SW 1271 (cell line): ENCODE measurements around the gene CDC14A.

ENCODE experiments used
- DNase-seq, 2 experiments: peaks; one replicate each; lab custom pipeline; 2025; lab: John Stamatoyannopoulos, UW

The CDC14A gene

GRCh38 chr1:100494393-100495084 lies 142.2 kb downstream of the CDC14A start:
- DNase-seq = no peak

DNA sequence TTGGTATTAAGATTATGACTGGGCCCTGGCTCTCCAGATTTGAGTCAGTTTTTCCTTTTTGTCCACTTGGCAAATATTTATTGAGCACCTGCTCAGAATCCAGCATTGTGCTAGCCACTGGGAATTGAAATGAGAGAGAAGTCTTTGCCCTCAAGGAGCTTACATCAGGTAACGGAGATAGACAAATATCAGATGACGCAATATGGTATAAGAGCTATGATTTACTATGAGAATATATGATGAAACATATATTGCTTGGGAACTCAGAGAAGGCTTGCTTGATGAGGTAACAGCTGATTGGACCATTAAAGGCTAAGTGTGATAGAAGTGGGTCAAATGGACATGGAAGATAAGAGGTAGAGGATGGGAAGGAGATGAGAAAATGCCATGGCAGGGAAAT lies 144.6 kb downstream of the CDC14A start:
- no peak for DNase-seq

DNA sequence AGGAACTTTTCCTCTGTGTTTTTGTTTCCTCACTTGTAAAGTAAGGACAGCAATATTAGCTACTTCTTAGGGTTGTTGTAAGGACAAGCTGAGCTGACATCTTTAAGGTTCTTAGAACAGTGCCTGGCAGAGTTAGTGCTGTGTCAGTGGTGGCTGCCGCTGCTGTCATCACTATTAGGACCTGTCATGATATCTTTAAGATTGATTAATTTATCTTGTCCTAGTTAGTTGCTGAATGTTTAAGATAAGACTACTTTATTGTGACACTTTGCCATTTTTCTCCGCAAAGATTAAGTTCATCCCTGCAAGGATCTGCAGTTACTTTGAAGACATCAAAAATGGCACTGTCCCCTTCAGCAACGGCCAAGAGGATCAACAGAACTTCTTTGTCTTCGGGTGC lies 145.5 kb downstream of the CDC14A start:
- DNase-seq = no peak

- DNase-seq = no peak
Observed at GRCh38 chr1:100499194-100499811, 147.0 kb downstream of the CDC14A start.

GRCh38 chr1:100502052-100502792 lies 149.9 kb downstream of the CDC14A start:
- DNase-seq = no peak

GRCh38 chr1:100506217-100506616 lies 153.9 kb downstream of the CDC14A start:
- DNase-seq = no peak

GRCh38 chr1:100510451-100510850 lies 158.1 kb downstream of the CDC14A start:
- no peak for DNase-seq

GRCh38 chr1:100511058-100511457 lies 158.8 kb downstream of the CDC14A start:
- DNase-seq = no peak

DNA sequence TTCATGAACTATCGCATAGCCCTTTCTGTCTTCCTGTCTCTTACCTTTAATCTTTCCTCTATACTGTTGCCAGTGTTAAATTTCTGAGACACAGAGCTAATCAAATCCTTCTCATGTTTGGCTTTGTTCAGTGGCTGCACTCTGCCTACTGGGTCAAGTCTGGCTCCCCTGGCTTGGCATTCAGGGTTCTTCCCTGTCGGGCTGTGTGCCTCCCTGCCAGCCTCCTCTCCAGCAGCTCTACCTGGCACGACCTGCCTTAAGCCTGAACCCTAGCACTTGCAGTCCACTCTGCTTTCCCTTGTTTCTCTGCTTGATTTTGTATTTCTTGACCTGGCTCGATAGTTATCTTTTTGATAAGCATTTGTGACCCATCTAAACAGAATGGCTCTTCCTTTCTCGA lies 159.5 kb downstream of the CDC14A start:
- DNase-seq = no peak

- no peak for DNase-seq
Observed at GRCh38 chr1:100512803-100513352, 160.6 kb downstream of the CDC14A start.

DNA sequence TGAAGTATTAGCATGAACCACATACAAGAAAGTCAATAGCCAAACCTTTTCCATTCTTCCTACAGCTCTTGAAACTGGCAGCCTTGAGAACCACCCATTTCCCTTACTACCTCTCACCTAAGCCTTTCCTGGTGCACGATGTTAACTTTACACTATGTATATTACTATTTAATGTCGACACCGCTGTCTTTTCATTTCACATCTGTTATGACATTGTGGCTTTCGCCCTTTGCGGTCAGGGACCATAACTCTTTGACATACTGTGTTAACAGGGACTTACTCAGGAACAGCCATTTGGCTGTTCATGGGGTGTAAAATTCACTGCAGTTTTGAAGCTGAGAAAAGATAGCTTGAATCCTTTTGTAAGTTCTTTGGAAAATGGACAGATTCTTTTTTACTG lies 164.6 kb downstream of the CDC14A start:
- no peak for DNase-seq

DNA sequence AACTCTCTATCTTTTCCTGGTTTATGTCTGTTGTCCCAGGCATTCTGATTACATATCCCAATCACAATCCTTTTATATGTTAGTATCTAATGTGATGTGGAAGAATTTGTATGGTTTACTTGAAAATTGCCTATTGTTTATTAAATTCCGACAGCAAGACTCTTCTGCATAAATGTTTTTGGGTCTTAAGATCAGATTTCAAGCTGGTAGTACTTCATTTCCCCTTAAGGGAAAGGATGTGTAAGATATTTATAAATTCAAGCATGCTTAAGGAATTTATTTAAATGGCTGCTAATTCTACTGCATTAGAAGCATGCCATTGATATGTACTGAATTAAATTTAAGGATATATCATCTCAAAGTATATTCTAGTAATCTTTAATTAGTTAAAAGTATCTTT lies 165.2 kb downstream of the CDC14A start:
- DNase-seq = no peak

DNA sequence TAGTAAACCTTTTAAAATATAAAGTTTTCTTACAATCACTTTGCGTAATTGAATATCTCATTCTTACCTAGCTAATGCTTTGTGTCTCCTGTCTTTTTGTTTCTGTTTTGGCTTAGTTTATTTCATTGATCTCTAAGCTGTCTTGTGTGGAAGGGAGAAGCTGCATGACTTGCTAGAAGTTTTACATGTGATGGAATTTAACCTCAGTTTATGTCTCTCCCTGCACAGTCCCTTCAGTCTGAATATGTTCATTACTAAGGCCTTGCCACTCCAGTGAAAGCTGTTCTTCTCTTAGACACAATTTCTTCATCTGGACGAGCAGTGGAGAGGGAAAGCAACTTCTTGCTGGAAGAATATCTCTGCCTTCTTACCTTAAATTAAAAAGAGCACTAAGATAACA lies 165.7 kb downstream of the CDC14A start:
- DNase-seq = no peak

DNA sequence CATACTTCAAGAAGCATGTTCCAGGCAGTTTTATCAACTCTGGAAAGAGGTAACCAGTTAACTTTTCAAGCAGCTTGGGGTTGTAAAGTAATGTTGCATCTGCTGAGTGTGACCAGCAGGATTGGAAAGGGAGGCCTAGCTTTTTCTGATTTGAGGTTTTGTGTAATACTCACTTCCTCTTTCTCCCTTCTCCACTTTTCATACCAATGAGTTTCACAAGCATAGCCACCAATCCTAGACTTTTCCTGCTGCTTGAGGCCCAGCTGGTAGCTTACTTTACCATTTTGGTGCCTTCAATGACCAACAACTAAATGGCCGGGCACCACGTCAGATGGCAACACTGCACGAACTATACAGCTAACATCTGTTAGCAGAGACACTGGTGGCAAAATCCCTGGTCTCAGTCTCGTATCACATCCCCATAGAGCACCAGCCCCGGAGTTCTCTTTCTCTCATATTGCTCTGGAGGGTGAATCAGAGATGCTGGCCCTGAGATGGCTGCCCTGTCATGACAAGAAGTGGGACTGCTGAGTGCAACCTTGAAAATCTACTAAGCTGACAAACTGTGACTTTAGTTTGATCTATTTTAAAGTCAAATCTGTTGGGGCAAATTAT lies 170.8 kb downstream of the CDC14A start:
- DNase-seq = no peak

DNA sequence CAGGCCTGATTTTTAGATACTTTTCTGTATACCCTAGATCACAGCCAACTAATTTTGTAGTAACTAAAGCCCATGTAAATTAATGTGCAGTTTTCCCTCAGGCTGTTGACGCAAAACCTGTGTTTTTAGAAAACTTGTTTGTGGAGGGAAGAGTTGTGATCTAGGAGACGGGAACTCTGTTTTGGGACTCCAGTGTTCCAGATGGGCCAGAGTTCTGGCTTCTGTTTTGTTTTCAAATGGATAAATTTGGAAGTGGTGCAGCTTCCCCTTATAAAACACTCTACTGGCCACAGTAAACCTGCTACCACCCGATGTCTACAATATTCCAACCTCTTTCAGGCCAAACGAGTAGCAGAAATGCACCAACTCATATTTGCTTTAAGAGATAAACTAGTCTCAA lies 172.0 kb downstream of the CDC14A start:
- no peak for DNase-seq

DNA sequence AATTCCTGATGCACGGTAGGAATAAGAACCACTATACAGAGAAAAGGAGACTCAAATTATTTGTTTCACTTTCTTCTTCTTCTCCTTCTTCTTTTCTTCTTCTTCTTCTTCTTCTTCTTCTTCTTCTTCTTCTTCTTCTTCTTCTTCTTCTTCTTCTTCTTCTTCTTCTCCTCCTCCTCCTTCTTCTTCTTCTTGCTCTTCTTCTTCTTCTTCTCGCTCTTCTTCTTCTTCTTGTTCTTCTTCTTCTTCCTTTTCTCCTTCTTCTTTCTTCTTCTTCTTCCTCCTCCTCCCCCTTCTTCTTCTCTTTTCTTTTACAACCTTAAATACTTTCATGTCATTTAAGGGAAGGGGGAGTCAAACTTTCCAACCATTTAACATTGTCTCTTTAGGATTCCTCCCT lies 174.6 kb downstream of the CDC14A start:
- no peak for DNase-seq

- DNase-seq = no peak
Observed at GRCh38 chr1:100528871-100529270, 176.6 kb downstream of the CDC14A start.

GRCh38 chr1:100530141-100530540 lies 177.8 kb downstream of the CDC14A start:
- DNase-seq = no peak

- no peak for DNase-seq
Observed at GRCh38 chr1:100530880-100531487, 178.7 kb downstream of the CDC14A start.

- no peak for DNase-seq
Observed at GRCh38 chr1:100532645-100533044, 180.3 kb downstream of the CDC14A start.

DNA sequence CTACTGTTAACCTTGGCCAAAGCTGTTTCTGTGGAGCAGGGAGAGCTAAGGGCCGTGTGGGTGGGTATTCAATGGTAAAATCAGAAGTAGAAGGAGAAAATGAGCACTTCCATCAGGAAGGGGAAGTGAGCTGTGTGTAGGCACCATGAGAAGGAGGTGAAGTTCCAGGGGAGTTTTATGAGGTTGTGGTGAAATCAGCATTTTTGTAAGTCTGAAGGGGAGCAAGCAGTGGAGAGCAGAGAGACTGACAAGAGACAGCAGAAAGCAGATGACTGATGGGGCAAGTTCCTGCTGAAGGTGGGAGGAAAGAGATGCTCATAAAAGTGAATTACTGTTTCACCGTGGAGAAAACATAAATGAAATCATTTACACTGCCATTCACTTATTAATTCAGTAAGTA lies 183.0 kb downstream of the CDC14A start:
- no peak for DNase-seq

GRCh38 chr1:100536031-100536430 lies 183.7 kb downstream of the CDC14A start:
- DNase-seq = no peak
